Measurements from ENCODE around the gene RAC2.

RAC2 gene

DNA sequence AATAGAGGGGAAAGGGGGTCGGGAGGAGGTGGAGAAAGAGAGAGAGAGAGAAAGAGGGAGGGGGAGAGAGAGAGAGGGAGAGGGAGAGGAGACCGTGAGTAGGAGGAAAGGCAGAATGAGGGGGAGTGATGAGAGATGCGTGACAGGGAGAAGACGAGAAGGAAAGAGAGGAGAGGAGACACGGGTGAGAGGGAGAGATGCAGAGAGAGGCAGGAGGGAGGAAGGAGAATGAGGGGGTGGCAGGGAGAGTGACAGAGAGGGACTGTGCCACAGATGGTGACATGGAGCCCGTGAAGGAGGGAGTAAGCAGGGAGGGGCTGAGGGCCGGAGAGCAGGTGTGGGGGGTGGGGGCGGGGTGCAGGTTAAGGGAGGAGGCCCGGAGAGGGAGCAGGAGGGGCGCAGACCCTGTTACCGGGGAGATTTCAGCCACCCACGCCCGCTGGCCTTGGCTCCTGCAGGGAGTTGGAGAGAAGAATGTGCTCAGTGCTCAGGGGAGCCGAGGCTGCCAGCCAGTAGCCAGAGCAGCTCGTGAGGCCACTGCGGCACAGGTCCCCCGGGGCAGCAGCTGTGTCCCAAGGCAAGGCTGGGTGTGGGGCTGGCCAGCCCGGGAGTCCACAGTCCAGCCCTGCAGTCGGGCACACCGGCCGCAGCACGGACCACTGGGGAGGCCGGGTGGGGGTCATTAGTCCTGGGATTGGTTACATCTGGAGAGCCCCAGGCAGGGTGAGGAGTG lies 31.7 kb downstream of the RAC2 start, which contains the start of gene SSTR3:
Gene SSTR3 (minus strand): TSS at position 304 of the 733 bp plus-strand sequence. CDS start 4,674 bp downstream, outside the sequence.
- no peak for TF ChIP-seq CTCF (IDR thresholded peaks at IDR 0.05; ENCODE audit: control insufficient read depth, extremely low read depth, insufficient read depth)
- no peak for DNase-seq (ENCODE audit: low read depth)
- H3K4me3 ChIP-seq (ENCODE audit: low read depth, low read length) = no peak within 1 kb of the TSS

GRCh38 chr22:37211866-37212173 lies 32.2 kb downstream of the RAC2 start:
- no peak overlapping the region for H3K4me3 ChIP-seq (ENCODE audit: low read depth, low read length)
- DNase-seq (ENCODE audit: low read depth) = no peak
- no peak for TF ChIP-seq CTCF (IDR thresholded peaks at IDR 0.05; ENCODE audit: control insufficient read depth, extremely low read depth, insufficient read depth)

DNA sequence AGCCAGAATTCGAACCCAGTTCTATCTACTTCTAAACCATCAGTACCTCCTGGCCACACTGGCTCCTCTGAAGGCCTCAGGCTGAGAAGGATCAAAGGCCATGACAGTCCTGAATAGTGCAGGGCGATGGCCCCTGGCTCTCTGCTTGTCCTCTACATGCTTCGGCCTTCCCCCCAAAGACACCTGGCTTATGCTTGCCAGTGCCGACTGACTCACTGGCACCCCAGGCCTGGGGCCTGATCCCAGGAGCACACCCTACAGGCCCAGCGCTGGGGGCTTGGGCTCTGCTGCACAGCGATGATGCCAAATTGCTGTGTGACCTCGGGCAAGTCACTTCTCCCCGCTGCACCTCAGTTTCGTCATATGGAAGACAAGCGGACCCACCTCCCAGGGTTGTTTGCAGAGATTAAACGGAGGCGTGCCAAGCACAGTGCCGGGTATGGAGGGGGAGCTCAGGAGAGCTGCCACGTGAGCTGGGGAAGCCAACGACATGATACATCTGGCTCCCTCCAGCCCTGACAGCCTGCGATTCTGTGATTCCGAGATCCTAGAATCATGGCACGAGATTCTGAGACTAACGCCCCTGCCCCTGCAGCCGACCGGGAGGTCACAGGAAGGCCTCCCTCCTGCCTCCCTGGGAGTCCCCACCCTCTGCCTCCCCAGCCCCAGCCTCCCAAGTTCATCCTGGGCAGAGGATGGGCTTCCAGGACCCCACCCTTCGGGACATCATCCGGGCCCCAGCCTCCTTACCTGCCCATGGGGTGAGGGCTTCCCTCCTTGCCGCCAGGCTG lies 32.8 kb downstream of the RAC2 start:
- no peak for DNase-seq (ENCODE audit: low read depth)
- TF ChIP-seq CTCF (IDR thresholded peaks at IDR 0.05; ENCODE audit: control insufficient read depth, extremely low read depth, insufficient read depth) = no peak

GRCh38 chr22:37210041-37210803 lies 33.8 kb downstream of the RAC2 start:
- no peak for TF ChIP-seq CTCF (IDR thresholded peaks at IDR 0.05; ENCODE audit: control insufficient read depth, extremely low read depth, insufficient read depth)
- no peak for DNase-seq (ENCODE audit: low read depth)
- H3K4me3 ChIP-seq (ENCODE audit: low read depth, low read length) = no peak overlapping the region

More for the DNA sequence above, 32.8 kb downstream of the RAC2 start:
- H3K4me3 ChIP-seq (ENCODE audit: low read depth, low read length) = no peak overlapping the region

DNA sequence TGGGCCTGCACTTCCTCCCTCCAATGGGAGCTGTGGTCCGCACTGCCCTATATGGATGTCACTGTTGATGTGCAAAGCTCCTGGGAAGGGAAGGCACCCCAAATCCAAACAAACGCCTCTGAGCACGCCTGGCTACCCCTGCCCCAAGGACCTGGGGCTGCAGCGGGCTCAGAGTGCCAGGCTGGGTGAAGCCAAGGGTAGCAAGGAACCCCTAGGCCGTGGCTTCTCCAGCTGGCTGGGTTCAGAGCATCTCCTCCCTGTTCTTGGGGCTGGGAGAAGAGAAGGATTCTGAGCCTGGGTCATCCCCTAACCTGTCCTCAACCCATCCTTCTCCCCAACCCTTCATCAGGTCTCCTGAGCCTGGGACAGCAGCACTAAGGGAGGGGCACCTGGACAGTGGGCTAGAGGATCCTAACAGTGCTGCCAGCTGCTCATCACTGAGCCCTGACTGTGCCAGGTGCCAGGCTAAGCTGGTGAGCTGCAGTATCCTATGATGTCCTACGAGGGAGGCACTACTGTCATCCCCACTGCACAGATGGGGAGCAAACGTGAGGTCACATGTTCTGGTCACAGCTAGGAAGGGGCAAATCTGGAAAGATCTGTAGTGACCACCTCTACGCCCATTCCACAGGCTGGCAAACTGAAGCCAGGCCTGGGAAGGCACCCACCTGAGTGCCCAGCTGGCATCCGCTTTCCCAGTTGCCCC lies 34.8 kb downstream of the RAC2 start:
- DNase-seq (ENCODE audit: low read depth) = no peak
- no peak overlapping the region for H3K4me3 ChIP-seq (ENCODE audit: low read depth, low read length)
- TF ChIP-seq CTCF (IDR thresholded peaks at IDR 0.05; ENCODE audit: control insufficient read depth, extremely low read depth, insufficient read depth) = no peak

GRCh38 chr22:37208401-37209139 lies 35.5 kb downstream of the RAC2 start:
- no peak for TF ChIP-seq CTCF (IDR thresholded peaks at IDR 0.05; ENCODE audit: control insufficient read depth, extremely low read depth, insufficient read depth)
- no peak for DNase-seq (ENCODE audit: low read depth)

More at GRCh38 chr22:37208401-37209139, 35.5 kb downstream of the RAC2 start:
- H3K4me3 ChIP-seq (ENCODE audit: low read depth, low read length) = no peak overlapping the region

Measured in LNCaP clone FGC (cell line).